Neural cell (in vitro differentiated cells): ENCODE results near the gene UBE2H. TPM values are rescaled to one million over a fixed set of nuclear protein-coding genes. Genes with fewer than 3 reads are reported as not detected.

Experiments
- H2AFZ ChIP-seq: fragments of 200-600, 300-800 bp; sonication (generic), shearing (Covaris generic); 2 replicates; pipeline ENCODE4 v1.6.0; 2014; ENCODE audit warnings: low read depth, mild to moderate bottlenecking, antibody characterized with exemption, low read length, moderate library complexity
- H3F3A ChIP-seq: fragments of 200-600 bp; shearing (Covaris generic); 2 replicates; pipeline ENCODE4 v1.6.1; 2016; ENCODE audit warnings: mild to moderate bottlenecking, moderate library complexity, mixed read lengths, antibody characterized with exemption, low read length; ENCODE audit not compliant: insufficient read depth, poor library complexity, severe bottlenecking
- H3K27ac ChIP-seq: fragments of 200-600, 300-800 bp; sonication (generic), shearing (Covaris generic); 2 replicates; pipeline ENCODE4 v1.5.1; 2014; ENCODE audit warnings: mild to moderate bottlenecking, low read length, moderate library complexity
- H3K27me3 ChIP-seq: fragments of 300-800, 200-600 bp; sonication (generic), shearing (Covaris generic); 2 replicates; pipeline ENCODE4 v1.6.0; 2014; ENCODE audit warnings: mild to moderate bottlenecking, low read depth, low read length, moderate library complexity; ENCODE audit not compliant: insufficient read depth
- H3K36me3 ChIP-seq: fragments of 300-800, 200-600 bp; sonication (generic), shearing (Covaris generic); 2 replicates; pipeline ENCODE4 v1.5.1; 2014; ENCODE audit warnings: mild to moderate bottlenecking, antibody characterized with exemption, low read length, moderate library complexity; ENCODE audit not compliant: insufficient read depth
- H3K4me2 ChIP-seq: fragments of 300-800, 200-600 bp; sonication (generic), shearing (Covaris generic); 2 replicates; pipeline ENCODE4 v1.6.0; 2014; ENCODE audit warnings: mild to moderate bottlenecking, low read length
- H3K4me3 ChIP-seq: fragments of 300-800, 200-600 bp; sonication (generic), shearing (Covaris generic); 2 replicates; pipeline ENCODE4 v1.5.1; 2014; ENCODE audit warnings: mild to moderate bottlenecking, low read length, moderate library complexity
- H3K79me2 ChIP-seq: fragments of 200-600 bp; shearing (Covaris generic); replicated peaks from 2 replicates; pipeline ENCODE4 v1.6.0; 2014; ENCODE audit warnings: mild to moderate bottlenecking, low read length, moderate library complexity; ENCODE audit not compliant: insufficient read depth
- H3K9ac ChIP-seq: fragments of 300-800, 200-600 bp; sonication (generic), shearing (Covaris generic); 2 replicates; pipeline ENCODE4 v1.6.1; 2016; ENCODE audit warnings: mild to moderate bottlenecking, low read length, mixed read lengths
- H3K9me2 ChIP-seq: fragments of 200-600 bp; shearing (Covaris generic); 2 replicates; pipeline ENCODE4 v1.6.1; 2016; ENCODE audit warnings: mild to moderate bottlenecking, low read length, mixed read lengths; ENCODE audit not compliant: insufficient read depth
- H3K9me3 ChIP-seq: fragments of 200-600, 300-800 bp; sonication (generic), shearing (Covaris generic); 2 replicates; pipeline ENCODE4 v1.6.1; 2016; ENCODE audit warnings: mild to moderate bottlenecking, mixed run types, low read length, moderate library complexity, mixed read lengths
- H4K20me1 ChIP-seq: fragments of 200-600 bp; shearing (Covaris generic); 2 replicates; pipeline ENCODE4 v1.6.1; 2016; ENCODE audit warnings: mild to moderate bottlenecking, mixed run types; ENCODE audit not compliant: insufficient read depth
- CTCF ChIP-seq: fragments of 450-650 bp; IDR thresholded peaks from 2 replicates; pipeline ENCODE4 v1.5.1; 2014; ENCODE audit warnings: antibody characterized with exemption, mild to moderate bottlenecking, moderate library complexity; ENCODE audit not compliant: poor library complexity, severe bottlenecking
- EP300 ChIP-seq: fragments of 450-650 bp; conservative IDR thresholded peaks from 2 replicates; pipeline ENCODE4 v1.6.1; 2014; ENCODE audit warnings: antibody characterized with exemption, mild to moderate bottlenecking, moderate library complexity; ENCODE audit not compliant: poor library complexity, severe bottlenecking
- EZH2 ChIP-seq: fragments of 200-600, 300-800 bp; shearing (Covaris generic), sonication (generic); IDR thresholded peaks from 2 replicates; pipeline ENCODE4 v1.6.1; 2014; ENCODE audit warnings: antibody characterized with exemption, low read length, borderline replicate concordance, mild to moderate bottlenecking; ENCODE audit not compliant: insufficient read depth, poor library complexity, severe bottlenecking
- MXI1 ChIP-seq: fragments of 450-650 bp; conservative IDR thresholded peaks from 2 replicates; pipeline ENCODE4 v1.6.1; 2014; ENCODE audit warnings: antibody characterized with exemption, mild to moderate bottlenecking; ENCODE audit not compliant: poor library complexity, severe bottlenecking
- POLR2AphosphoS5 ChIP-seq: IDR thresholded peaks from 2 replicates; pipeline ENCODE4 v1.6.1; 2012
- RAD21 ChIP-seq: fragments of 450-650 bp; conservative IDR thresholded peaks from 2 replicates; pipeline ENCODE4 v1.6.1; 2014; ENCODE audit warnings: antibody characterized with exemption, mild to moderate bottlenecking, moderate library complexity
- REST ChIP-seq: IDR thresholded peaks from 2 replicates; pipeline ENCODE4 v1.6.1; 2012; ENCODE audit warnings: borderline replicate concordance
- SMC3 ChIP-seq: fragments of 450-650 bp; conservative IDR thresholded peaks from 2 replicates; pipeline ENCODE4 v1.6.1; 2014; ENCODE audit warnings: antibody characterized with exemption, mild to moderate bottlenecking, moderate library complexity; ENCODE audit not compliant: poor library complexity
- TAF1 ChIP-seq: IDR thresholded peaks from 2 replicates; pipeline ENCODE4 v1.6.1; 2012; ENCODE audit warnings: low read depth
- polyA plus RNA-seq: library from polyadenylated mRNA; depleted of rRNA; stranded (reverse); fragments of >200 nt; gene quantifications from 2 replicates; pipeline ENCODE4 v1.2.3, GENCODE V29; 2014

Gene UBE2H
- polyA plus RNA-seq, 1 donor from 2014 or later = 96.1 TPM

- Histone ChIP-seq H3K9me3 (no peaks in the 10 kb centered on the region), H3F3A (no peaks in the 10 kb centered on the region), H3K9me2 (no peaks in the 10 kb centered on the region), H3K4me2 (no peak overlapping the region), H3K36me3 (no peaks in the 10 kb centered on the region), H3K9ac (no peak overlapping the region), H3K4me3 (no peak overlapping the region), H4K20me1 (no peaks in the 10 kb centered on the region), H3K27ac (no peak overlapping the region), H2AFZ (no peak overlapping the region), H3K27me3 (no peaks in the 10 kb centered on the region), H3K79me2 (peaks cover 10% of the 10 kb centered on the region)
- no peak for TF ChIP-seq EP300
- no peak for TF ChIP-seq RAD21
- TF ChIP-seq POLR2AphosphoS5 = no peak
- no peak for TF ChIP-seq CTCF
These were observed 64.9 kb downstream of the UBE2H start for GRCh38 chr7:129887865-129888264.

GRCh38 chr7:129886818-129887186 is 66.0 kb downstream of the UBE2H start:
- H3K9me3 ChIP-seq = no peaks in the 10 kb centered on the region
- TF ChIP-seq POLR2AphosphoS5 = no peak
- no peak for TF ChIP-seq REST
- TF ChIP-seq TAF1 = no peak
- no peak for TF ChIP-seq EP300
- no peak for TF ChIP-seq CTCF
- TF ChIP-seq EZH2 = no peak
- TF ChIP-seq SMC3 = no peak
- TF ChIP-seq RAD21 = no peak
- TF ChIP-seq MXI1 = no peak
- H3F3A ChIP-seq = no peaks in the 10 kb centered on the region
- no peak overlapping the region for H3K9ac ChIP-seq
- H3K27ac ChIP-seq = no peak overlapping the region
- H3K9me2 ChIP-seq = no peaks in the 10 kb centered on the region
- no peak overlapping the region for H3K4me2 ChIP-seq
- no peak overlapping the region for H3K4me3 ChIP-seq
- no peak overlapping the region for H2AFZ ChIP-seq
- H3K79me2 ChIP-seq = peaks cover 21% of the 10 kb centered on the region
- H4K20me1 ChIP-seq = no peaks in the 10 kb centered on the region
- no peaks in the 10 kb centered on the region for H3K27me3 ChIP-seq
- no peaks in the 10 kb centered on the region for H3K36me3 ChIP-seq
